Glomerular visceral epithelial cell (primary cell): Measurements from ENCODE around the gene SERPINB2.

Experiments
- DNase-seq: peaks from one replicate; pipeline ENCODE4 v3.0.0-alpha.2; 2016; ENCODE audit errors: extremely low spot score

Gene SERPINB2, protein sequence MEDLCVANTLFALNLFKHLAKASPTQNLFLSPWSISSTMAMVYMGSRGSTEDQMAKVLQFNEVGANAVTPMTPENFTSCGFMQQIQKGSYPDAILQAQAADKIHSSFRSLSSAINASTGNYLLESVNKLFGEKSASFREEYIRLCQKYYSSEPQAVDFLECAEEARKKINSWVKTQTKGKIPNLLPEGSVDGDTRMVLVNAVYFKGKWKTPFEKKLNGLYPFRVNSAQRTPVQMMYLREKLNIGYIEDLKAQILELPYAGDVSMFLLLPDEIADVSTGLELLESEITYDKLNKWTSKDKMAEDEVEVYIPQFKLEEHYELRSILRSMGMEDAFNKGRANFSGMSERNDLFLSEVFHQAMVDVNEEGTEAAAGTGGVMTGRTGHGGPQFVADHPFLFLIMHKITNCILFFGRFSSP

DNA sequence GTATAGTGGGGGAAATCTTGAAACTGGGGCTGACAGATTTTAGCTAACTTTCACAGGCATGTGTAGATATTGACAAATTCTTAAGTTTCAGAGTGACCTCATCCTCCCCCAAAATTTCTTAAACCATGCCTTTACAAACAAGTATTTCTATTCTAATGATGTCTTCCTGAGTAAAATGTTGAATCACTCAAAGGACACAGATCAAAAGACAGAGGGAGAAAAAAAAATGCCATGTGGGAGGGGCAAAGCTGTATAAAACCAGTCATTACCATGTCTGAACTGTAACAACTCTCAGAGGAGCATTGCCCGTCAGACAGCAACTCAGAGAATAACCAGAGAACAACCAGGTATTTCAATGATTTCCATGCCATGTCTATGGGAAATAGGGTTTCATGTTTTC, at the start of gene SERPINB2:
SERPINB2 (plus strand) TSS at position 282 of the 400 bp plus-strand sequence. CDS start 3,740 bp downstream, outside the sequence.
- DNase-seq, result no peak

DNA sequence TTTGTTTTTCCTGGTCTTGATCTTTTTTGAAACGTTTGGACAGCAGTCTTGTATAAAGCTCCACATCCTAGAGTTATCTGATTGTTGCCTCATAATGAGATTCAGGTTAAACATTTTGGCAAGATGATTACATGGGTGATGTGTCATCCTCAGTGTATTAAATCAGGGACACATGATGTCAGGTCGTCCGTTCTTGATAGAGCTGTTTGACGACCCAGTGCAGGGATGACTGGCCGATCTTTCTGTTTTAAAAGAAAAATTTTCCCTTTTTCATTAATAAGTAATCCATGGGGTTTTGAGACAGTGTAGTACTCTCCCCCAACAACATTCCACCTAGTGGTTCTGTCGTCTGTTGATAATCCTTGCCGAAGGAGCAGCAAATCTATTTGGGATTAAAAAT, 44.5 kb upstream of the SERPINB2 start:
- no peak for DNase-seq

DNA sequence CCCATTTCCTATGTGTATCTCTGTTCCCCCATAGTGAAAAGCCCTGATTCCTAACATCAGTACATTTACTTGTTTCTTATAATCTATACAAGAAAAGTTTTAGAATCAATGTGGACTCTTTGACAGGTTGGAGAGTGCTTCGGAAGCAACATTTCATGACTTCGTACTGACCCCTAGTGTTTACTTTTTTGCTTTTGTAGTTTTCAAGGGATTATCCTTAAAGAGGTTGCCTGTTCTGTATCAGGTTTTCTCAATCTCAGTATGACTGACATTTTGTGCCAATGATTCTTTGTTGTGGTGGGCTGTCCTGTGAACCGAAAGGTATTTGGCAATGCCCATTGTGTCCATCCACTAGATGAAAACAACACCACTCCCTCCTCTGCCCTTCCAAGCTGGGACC, 43.3 kb upstream of the SERPINB2 start:
- DNase-seq, result peak; percentile 48

DNA sequence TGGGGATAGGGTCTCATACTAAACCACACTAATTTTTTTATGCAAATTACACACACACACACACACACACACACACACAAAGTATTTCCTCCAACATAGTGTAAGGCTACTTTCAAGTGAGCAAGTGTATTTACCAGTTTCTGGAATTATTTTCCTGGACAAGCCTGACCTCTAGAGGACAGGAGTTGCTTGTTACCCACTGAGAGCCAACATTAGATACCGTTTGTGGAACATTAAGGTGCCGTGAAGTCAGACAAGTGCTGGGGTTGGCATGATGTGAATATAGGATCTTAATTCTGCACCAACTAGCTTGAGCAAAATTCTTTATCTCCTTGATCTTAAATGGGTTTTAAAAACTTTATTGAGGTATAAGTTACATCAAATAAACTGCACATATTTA, 39.3 kb upstream of the SERPINB2 start:
- peak; percentile 63 for DNase-seq

DNA sequence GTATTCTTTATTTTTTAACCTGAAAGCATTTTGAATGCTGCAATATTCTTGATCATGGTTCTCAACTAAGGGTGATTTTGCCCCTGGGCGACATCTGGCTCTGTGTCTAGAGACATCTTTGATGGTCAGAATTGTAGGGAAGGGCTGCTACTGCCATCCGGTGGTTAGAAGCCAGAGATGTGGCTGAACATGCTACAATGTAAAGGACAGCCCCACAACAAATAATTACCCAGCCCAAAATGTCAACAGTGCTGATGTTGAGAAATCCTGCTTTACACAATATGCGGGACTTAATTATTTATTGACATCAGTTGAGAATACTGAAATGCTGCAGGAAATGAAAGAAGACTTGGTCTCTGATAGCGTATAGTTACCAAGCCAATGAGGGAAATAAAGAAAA, 37.5 kb upstream of the SERPINB2 start:
- peak; percentile 32 for DNase-seq

DNA sequence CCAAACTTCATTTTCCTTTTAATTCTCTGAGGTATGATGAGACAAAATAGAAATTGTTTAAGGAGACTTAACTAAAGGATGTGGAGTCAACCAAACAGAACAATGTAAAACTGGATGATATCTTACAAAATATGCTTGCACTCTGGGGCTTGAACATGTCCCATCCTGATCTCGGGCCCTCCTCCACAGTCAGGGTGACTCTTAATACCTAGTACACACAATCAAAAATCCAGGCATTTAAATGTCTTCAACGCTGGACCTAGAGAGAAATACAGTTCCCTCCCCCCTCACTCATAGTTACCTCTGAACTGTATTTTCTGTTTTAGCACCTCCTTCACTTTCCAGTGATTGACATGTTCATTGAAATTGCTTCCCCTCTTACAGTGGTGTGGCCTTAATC, 36.9 kb upstream of the SERPINB2 start:
- DNase-seq, result no peak

DNA sequence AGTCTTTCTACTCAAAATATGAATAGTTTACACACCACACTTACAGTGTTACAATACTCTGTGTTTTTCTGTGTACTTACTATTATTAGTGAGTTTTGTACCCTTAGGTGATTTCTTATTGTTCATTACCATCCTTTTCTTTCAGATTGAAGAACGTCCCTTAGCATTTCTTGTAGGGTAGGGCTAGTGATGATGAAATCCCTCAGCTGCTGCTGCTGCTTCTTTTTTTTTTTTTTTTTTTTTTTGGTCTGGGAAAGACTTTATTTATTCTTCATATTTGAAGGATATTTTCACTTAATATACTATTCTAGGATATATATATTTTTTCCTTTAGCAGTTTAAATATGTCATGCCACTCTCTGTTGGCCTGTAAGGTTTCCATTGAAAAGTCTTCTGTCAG, 29.0 kb upstream of the SERPINB2 start:
- DNase-seq, result no peak

DNA sequence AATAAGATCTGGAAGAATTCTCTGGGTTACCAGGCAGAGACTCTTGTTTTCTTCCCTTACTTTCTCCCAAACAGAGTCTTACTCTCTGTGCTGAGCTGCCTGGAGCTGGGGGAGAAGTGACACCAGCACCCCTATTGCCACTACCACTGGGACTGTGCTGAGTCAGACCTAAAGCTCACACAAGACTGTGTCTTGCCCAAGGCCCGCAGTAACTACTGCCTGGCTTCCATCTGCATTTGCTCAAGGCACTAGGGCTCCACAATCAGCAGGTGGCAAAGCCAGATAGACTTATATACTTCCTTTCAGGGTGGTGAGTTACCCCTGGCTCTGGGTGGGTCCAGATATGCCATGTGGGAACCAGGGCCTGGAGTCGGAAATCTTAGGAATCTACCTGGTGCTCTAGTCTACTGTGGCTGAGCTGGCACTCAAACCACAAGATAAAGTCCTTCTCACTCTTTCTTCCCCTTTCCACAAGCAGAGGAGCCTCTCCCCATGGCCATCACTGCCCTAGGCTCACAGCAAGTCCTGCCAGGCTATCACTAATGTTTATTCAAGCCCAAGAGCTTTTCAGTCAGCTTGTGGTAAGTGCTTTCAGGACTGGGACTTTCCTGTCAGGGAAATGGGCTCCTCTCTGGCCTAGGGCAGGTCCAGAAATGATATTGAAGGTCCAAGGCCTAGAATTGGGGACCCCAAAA, 27.6 kb upstream of the SERPINB2 start:
- no peak for DNase-seq

DNA sequence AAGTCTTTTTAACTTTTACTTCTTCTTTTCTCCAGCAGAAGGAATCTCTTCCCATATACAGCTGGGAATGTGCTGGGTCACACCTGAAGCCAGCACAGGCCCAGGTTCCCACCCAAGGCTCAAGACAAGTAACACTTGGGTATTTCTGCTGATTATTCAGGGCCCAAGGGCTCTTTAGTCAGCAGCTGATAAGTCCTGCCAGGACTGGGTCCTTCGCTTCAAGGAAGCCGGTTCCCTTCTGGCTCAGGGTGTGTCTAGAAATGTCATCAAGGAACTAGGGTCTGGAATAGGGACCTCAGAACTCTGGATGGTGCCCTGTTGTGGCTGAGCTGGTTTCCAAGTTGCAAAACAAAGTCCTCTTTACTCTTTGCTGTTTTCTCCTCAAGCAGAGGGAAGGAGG, 27.0 kb upstream of the SERPINB2 start:
- no peak for DNase-seq

DNA sequence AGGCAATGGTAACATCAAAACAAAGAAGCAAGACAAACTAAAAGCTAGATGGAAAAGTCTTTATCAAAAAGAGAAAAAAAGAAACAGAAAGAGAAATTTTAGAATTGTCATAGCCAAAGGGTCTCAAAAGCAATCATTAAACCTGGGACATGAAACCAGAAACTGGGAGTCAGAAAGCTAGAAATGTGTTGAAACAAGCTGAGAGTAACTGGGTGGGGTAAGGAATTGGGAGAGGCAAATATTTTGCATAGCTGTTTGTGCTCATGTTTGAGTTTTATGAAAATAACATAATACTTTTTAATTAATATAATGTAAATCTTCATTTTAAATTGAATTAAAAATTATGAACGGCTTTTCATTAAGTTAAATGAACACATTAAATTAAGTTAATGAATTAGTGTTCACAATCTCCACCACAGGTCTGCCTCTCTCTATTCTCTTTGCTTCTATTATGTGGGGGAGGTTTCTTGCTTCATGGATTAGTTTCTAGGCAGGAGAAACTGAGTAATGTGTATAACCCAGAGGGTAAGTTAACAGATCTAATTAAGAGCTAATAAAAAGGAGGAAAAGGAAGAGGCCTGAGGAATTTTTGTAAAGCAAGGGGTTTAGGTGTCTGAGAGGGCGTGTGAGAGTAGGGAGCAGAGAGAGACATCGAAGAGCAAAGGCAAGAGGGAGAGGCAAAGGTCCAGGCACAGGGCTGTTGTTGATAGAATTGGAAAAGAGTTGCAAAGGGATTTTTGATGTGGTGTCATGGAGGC, 20.0 kb upstream of the SERPINB2 start:
- no peak for DNase-seq

DNA sequence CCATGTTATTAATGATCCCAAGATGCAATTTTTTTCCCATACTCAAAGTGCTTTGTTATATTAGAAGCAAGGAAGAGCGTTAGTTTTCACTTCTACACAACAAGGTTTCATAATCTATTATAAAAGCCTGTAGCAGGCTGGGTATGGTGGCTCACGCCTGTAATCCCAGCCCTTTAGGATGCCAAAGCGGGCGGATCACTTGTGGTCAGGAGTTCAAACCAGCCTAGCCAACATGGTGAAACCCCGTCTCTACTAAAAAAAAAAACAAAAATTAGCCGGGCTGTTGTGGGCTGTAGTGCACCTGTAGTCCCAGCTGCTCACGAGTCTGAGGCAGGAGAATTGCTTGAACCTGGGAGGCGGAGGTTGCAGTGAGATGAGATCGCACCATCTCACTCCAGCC, 19.0 kb upstream of the SERPINB2 start:
- no peak for DNase-seq

DNA sequence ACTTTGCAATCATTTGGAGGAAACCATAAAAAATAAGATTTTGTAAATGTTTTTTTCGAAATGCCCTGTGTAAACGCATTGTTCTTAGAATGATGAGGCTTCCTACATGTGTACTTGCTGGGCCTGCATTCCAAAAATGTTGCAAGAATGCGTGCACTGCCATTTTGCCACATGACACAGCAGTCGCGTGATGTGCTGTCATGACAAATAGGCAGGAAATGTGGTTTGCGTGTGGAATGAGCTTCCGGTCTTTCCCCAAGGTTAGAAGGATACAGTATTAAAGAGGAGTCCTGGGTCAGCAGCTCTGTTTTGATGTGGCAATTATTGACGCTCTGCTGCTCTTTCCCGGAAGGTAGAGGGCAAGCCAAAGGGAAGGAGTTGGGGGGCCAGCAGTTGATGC, 18.1 kb upstream of the SERPINB2 start:
- DNase-seq, result peak; percentile 52

DNA sequence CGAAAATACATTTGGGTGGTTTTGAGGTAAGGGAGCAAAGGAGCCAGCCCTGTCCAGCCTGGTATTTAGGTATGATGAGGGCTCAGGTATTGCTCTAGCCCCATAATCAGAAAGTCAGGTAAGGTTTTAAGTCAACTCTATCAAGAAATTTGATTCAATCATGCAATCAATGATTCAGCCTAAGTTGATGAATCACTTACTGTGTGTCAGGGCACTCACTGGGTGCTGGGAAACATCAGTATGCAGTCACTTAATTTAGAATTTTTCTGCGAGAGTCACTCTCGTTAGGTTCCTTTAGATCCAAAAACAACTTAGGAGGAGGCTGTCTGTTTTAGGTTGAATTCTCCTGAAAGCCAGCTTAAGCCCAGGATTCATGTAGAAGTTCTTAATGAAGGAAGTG, 17.7 kb upstream of the SERPINB2 start:
- no peak for DNase-seq

DNA sequence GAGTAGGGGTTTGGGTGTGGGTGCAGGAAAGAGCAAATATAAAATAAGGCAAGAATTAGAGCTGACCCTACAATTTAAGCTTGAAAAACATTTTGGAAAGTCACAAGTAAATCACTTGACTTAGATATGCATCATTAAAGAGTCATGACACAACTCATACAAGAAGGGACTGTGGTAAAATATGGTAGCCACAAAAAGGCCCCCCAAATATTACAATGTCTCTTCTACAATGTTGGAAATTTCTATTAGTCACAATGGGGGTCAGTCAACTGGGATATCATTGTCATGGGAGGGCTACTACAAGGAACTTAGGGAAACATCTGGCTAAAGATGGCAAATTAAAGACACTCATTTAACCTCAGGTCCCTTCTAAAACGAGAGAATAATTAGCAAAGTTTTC, 15.7 kb upstream of the SERPINB2 start:
- DNase-seq, result no peak

DNA sequence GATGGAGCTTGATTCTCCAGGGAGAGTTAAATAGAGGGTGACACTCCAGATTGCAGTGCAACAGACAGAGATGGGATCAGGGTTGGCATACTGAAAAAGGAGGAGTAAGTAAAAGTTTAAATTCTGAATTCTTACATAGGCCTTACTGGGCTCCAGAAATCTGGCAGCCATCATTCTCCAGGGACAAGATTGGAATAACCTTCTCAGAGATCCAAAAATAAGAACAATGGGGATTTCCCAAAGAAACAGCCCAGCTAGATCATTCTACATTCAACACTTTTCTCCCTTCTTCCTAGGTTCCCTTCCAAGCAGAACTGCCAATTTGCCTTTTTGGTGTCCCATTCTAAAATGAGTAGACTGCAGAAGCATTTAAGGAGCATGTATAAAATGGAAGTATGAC, 14.9 kb upstream of the SERPINB2 start:
- DNase-seq, result no peak

DNA sequence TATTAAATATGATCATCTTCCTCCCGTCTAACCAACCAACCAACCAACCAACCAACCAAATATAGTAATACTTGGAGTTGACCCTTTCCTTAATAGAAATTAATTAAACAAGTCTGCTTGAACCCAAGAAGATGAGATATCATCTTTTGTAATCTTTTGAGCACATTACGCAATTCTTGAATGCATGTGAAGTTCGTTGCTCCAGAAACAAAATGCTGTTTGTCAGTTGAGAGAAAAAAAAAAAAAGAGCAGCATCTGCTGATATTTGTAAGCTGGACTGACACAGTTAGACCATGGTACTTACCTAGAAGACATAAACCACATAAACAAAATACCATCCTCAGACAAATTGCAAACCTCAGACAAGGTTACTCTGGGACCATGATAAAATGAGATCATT, 9.2 kb upstream of the SERPINB2 start:
- no peak for DNase-seq

DNA sequence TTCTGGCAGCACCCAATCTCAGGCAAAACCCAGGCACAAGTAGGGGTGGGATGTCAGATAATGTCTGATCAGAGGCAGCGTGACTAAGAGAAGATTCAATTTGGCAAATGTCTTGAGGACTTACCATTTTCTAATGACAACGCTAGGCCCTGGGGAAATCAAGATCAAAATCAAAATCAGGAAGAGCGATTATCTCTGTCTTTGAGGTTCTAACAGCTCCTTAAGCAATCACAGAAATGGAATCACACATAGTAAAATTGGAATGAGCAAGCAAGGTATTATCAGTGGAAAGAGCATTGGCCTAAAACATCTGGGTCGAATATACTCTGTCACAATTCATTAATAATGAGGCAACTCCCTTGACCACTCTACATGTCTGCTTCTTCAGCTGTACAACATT, 8.6 kb upstream of the SERPINB2 start:
- DNase-seq, result no peak

DNA sequence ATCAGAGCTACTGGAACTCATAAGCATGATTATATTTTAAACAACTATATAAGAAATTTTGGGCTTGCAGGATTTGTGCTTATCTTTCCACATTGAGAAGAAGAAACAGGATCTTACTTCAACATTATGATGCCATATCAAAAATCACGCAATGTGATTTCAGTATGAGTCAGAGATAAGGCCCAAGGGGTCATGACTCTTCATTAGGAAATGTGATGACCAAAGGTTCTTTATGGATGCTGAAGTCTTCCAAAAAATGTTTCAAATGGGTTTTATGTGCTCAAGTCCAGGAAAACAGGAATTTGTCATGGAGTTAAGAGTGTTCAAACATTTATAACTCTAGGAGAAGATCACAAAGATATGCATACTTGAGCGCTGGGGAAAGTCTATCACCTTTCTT, 7.8 kb upstream of the SERPINB2 start:
- no peak for DNase-seq

DNA sequence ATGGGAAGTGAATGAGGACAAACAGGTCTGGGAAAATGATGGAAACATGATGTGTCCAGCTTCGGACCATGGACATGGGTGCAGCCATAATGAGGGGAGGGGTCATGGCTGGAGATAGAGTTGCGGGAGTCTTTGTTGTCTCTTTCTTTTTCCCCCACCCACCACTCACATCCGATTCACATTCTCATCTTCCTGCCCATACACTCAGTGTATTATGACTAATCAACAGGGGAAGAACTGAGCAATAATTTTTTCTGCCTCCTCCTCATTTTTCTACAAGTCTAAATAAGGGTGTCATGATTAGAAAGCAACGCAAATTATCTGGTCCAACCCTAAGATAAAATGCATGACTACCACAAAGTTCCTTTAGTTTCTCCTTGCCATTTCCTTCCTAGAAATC, 5.7 kb upstream of the SERPINB2 start:
- no peak for DNase-seq

DNA sequence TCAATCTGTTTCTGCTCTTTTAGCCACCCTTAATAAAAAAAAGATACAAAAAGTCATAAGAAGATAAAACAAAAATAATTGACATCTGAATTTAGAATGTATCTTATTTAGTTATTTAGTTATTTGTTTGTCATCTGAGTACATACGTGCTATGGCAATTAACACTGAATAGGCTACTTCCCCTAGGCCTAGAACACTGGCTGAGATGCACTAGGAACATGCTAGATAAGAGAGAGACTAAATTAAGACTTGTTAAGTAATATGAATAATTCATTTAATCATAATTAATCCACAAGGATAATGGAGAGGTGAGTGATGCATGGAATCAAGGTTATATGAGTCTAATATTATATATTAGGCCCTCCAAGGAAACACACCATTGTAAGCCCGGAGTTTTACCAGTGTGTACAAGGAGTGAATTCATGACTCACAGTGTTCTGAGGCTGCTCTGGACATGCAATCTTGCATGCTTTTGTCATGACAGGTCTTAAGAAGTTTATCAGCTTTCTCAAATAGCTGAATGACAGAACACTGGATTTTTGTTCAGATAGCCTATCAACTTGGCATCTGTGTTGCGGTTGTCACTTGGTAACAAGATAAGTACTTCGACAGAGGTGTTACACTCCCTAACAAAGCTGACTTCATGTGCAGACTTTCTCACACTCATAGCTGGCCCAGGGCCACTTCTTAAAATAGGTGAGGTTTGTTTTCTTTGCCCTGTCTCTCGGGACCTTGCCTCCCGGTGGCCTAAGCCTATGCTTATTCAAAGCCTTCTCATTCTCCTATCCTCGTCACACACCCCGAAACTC, 5.0 kb upstream of the SERPINB2 start:
- peak; percentile 80 for DNase-seq

DNA sequence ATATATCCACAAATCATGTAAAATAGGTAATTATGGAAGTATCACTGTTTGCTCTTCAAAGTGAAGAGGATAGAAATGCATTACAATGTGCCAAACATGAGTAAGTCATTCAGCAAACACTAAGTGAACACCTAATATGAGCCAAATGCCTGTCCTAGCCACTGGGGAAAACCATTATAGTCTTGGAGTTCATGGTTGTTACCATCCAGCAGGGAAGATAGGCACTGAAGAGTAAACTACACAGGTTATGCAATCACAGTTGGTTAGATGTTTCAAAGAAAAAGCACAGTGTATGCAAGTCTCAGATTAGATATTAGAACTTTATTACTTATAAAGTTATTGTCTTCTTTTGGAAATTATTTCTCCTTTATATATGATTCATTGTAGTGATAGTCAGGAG, 3.9 kb upstream of the SERPINB2 start:
- DNase-seq, result no peak
